SH-SY5Y (cell line): ENCODE data around the gene RNF123.

Experiments
- GATA2 ChIP-seq: IDR thresholded peaks from 2 replicates; pipeline ENCODE4 v1.6.1; 2011; ENCODE audit warnings: mild to moderate bottlenecking, low read depth, low read length
- GATA3 ChIP-seq: IDR thresholded peaks from 2 replicates; pipeline ENCODE4 v1.6.1; 2011; ENCODE audit warnings: low read depth, mild to moderate bottlenecking, low read length, moderate library complexity

DNA sequence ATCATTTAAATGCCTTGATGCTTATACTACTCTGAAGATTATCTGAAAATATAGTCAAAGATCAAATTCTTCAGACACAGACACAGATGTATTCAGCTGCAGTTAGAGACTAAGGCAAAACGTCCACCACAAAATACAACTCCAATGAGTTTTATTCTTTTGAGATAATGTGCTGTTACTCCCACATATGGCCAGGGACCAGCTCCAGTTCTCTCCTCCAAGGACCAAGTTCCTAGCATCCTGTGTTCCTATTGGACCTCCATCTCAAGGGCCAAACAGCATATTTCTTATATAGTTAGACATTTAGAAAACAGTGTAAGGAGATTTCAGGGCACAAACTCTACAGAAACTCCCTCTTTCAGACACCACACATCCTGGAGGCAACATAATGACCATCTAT is 69.9 kb downstream of the RNF123 start:
- TF ChIP-seq GATA2 (no peak), GATA3 (no peak)
